Chondrocyte (in vitro differentiated cells): ENCODE data around the gene CCN5. TPM values are rescaled to one million over a fixed set of nuclear protein-coding genes. Genes with fewer than 3 reads are reported as not detected.

Experiments
- DNase-seq: peaks from one replicate; pipeline ENCODE4 v3.0.0; 2021; ENCODE audit warnings: mixed read lengths, low spot score
- H3K27ac Mint-ChIP-seq: one replicate; pipeline ENCODE4 v1.8.0; 2021; ENCODE audit warnings: mild to moderate bottlenecking, moderate library complexity, mixed read lengths; ENCODE audit not compliant: unreplicated experiment
- H3K27me3 Mint-ChIP-seq: 2 replicates; pipeline ENCODE4 v1.8.0; 2021; ENCODE audit warnings: low read depth, mixed read lengths
- H3K36me3 Mint-ChIP-seq: 2 replicates; pipeline ENCODE4 v1.8.0; 2021; ENCODE audit warnings: low read depth, mixed read lengths
- H3K4me1 Mint-ChIP-seq: 2 replicates; pipeline ENCODE4 v1.8.0; 2021; ENCODE audit warnings: low read depth, mild to moderate bottlenecking, mixed read lengths
- H3K4me3 Mint-ChIP-seq: one replicate; pipeline ENCODE4 v1.8.0; 2021; ENCODE audit warnings: mild to moderate bottlenecking, moderate library complexity, mixed read lengths; ENCODE audit not compliant: unreplicated experiment
- H3K9me3 Mint-ChIP-seq: 2 replicates; pipeline ENCODE4 v1.8.0; 2021; ENCODE audit warnings: low read depth, mixed read lengths
- CTCF ChIP-seq: fragments of 200-600 bp; sonication (generic); IDR thresholded peaks from 2 replicates; pipeline ENCODE4 v1.5.0; 2021; ENCODE audit warnings: antibody characterized with exemption, mild to moderate bottlenecking, moderate library complexity
- total RNA-seq: library from RNA; stranded (reverse); gene quantifications from 3 replicates; pipeline ENCODE4 v1.2.1, GENCODE V29; 2021

Gene CCN5
- total RNA-seq, 1 donor from 2014 or later: 1.7 TPM

- TF ChIP-seq CTCF: peak; percentile 73
- peaks cover 1% of the 10 kb centered on the region for H3K36me3 Mint-ChIP-seq
- peak overlapping the region; percentile 90 for H3K27ac Mint-ChIP-seq
- H3K4me1 Mint-ChIP-seq: peaks cover 75% of the 10 kb centered on the region
- peaks cover 6% of the 10 kb centered on the region for H3K9me3 Mint-ChIP-seq
- DNase-seq: no peak
- H3K27me3 Mint-ChIP-seq: no peaks in the 10 kb centered on the region
- H3K4me3 Mint-ChIP-seq: peak overlapping the region; percentile 25
Measured at GRCh38 chr20:44734938-44735337, 19.8 kb downstream of the CCN5 start.

GRCh38 chr20:44735816-44736169 is 20.6 kb downstream of the CCN5 start:
- Mint-ChIP-seq H3K4me3 (no peak overlapping the region), H3K27me3 (no peaks in the 10 kb centered on the region), H3K27ac (peak overlapping the region; percentile 94), H3K9me3 (peaks cover 6% of the 10 kb centered on the region), H3K36me3 (peaks cover 1% of the 10 kb centered on the region), H3K4me1 (peaks cover 67% of the 10 kb centered on the region)
- no peak for TF ChIP-seq CTCF
- DNase-seq: no peak

- Mint-ChIP-seq H3K9me3 (peaks cover 6% of the 10 kb centered on the region), H3K36me3 (peaks cover 1% of the 10 kb centered on the region), H3K4me1 (peaks cover 63% of the 10 kb centered on the region), H3K27me3 (no peaks in the 10 kb centered on the region), H3K27ac (peak overlapping the region; percentile 94), H3K4me3 (no peak overlapping the region)
- TF ChIP-seq CTCF: no peak
- no peak for DNase-seq
Measured at GRCh38 chr20:44736170-44737021, 21.2 kb downstream of the CCN5 start.

GRCh38 chr20:44737116-44737515 is 21.9 kb downstream of the CCN5 start:
- Mint-ChIP-seq H3K27me3 (peaks cover 2% of the 10 kb centered on the region), H3K27ac (no peak overlapping the region), H3K4me1 (peaks cover 56% of the 10 kb centered on the region), H3K4me3 (no peak overlapping the region), H3K9me3 (peaks cover 6% of the 10 kb centered on the region), H3K36me3 (peaks cover 1% of the 10 kb centered on the region)
- DNase-seq: no peak
- TF ChIP-seq CTCF: no peak

- TF ChIP-seq CTCF: no peak
- peak overlapping the region; percentile 19 for H3K4me3 Mint-ChIP-seq
- H3K27me3 Mint-ChIP-seq: peaks cover 8% of the 10 kb centered on the region
- peaks cover 37% of the 10 kb centered on the region for H3K4me1 Mint-ChIP-seq
- peaks cover 6% of the 10 kb centered on the region for H3K9me3 Mint-ChIP-seq
- peaks cover 1% of the 10 kb centered on the region for H3K36me3 Mint-ChIP-seq
- no peak overlapping the region for H3K27ac Mint-ChIP-seq
- DNase-seq: no peak
Measured at GRCh38 chr20:44738813-44739477, 23.8 kb downstream of the CCN5 start.
